EL (cell line): Measurements from ENCODE around the gene PURB.
A peak's percentile ranks its signal among the peaks of the same experiment; 100 is the strongest.
"Not testable (repeated sequence)": the region's sequence is repeated elsewhere in the genome, so short reads cannot be mapped to it uniquely, and the experiment has no call there.

Experiments used
- DNase-seq: peaks from one replicate; pipeline ENCODE4 v3.0.0-alpha.2; 2016

The PURB gene

DNA sequence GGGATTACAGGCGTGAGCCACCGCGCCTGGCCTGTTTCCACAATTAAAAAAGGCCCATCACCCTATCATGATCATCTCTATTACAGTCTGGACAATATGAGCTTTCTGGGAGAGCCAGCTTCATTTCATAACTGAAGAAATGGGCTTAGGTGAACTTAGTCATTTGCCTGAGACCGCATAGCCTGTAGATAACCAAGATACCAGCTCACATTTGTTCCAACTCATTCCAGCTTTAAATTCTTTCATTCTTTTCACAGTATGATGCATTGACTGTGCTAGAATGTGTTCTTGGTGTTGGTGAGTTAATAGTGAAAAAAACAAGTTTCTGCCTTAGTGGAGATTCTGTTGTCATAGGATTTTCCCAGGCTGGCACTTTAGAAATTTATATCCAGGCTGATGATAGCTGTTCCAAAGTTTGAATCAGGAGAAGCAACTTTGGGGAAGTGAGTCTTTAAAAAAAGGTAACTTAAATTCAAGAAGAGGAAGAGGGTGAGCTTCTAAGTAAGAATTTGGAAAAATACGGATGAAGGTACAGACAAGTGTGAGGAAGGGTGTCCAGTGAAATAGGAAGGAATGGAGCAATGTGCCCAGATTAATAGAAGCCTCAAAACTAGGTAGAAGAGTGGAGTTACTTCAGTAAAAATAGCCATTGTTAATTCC lies 35.3 kb downstream of the PURB start:
- DNase-seq = peak; percentile 26

DNA sequence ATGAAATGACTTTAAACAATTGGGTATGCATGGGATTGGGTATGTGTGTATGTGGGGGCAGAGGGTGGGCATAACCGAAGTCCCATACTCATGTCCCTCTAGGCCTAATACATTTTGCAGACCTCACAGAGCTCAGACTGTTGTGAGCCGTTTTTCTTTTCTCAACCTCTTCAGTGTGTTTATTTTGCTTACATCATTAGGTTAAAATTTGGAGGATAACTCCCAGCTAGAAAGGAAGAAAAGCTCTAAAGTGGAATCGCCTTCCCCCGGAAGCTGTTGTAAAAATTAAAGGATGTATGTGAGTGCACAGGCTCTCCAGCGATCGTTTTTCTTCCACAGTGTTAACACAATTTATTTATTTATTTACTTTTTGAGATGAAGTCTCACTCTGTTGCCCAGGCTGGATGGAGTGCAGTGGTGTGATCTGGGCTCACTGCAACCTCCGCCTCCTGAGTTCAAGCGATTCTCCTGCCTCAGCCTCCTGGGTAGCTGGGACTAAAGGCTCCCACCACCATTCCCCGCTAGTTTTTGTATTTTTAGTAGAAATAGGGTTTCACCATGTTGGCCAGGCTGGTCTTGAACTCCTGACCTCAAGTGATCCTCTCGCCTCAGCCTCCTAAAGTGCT lies 36.0 kb downstream of the PURB start:
- peak; percentile 33 for DNase-seq

DNA sequence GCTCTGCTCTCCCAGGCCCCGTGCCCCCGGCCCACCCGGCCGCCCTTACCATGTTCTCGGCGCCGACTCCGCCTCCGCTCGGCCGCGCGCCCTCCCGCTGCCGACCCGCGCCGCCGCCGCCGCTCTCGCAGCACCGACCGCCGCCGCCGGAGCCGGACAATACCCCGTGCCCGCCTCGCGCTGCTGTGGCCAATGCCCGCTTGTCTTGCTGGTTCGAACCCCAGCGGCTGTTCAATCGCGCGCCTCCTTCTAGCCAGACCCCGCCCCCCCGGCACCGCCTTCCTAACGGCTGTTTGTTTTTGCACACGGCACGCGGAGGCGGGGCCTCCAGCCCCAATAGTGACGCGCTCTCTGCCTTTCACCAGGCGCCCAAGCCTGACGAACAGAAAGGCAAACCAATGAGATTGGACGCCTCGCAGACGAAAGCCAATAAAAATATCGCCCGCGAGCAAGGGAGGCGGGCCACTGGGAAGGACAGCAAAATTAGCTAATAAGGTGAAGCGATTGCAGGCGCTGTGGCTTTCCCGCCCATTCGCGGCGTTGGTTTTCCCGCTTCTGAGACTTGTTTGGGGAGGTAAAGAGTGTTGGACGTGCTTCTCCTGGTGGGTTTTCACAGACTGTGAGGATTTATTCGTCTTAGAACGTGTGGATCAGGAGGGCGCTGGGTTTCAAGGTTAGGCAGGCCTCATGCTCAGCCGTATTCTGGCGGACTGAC lies 37.3 kb downstream of the PURB start, which contains the start of gene H2AZ2:
Gene H2AZ2 (minus strand): TSS at position 168 of the 715 bp plus-strand sequence. CDS start 116 bp downstream, at position 52.
- DNase-seq = peak; percentile 100

DNA sequence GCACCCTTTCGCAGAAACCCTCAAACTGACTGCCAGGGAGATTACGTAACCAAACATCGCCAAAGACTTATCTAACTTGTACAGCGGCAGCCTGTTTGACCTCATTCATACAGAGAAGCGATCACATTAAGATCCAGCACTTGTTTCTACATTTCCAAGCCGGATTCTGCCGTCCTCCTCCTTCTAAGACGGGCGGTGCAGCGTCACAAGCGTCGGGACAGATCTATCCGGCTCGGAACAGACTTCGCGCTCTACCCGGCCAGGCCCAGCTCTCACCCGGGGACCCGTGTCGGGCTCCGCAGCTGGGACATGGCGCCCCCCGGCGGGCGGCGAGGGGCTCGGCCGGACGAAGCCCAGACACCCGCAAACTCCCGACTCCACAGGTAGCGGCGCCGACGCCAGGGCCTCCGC lies 37.8 kb downstream of the PURB start:
- peak; percentile 86 for DNase-seq

DNA sequence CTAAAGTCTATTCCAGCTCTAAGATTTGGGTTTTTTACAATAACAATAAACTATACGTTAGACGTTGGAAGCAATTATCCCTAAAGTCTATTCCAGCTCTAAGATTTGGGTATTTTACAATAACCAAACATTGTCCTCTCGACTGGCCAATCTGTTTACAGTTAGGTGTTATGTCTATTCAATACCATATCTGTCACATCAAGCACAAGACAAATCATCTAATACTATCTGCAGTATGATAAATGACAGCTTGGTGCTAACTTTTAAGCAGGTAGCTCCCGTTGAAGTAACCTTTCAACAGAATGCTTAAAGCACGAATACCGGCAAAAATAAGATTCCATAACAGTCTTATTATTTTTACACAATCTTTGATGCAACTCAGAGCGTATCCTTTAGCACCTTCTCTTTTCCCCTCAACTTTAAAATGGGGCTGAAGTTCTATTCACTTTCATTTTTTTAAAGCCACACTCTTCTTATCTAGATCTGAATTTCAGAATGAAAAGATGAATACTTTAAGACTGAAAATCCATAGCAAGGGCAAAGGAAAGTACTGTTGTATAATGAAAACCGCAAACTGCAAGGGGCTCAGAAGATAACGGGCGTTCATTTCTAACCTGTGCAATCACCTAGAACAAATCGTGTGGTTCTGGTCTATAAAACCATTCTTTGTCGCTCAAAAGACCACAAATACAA lies 38.4 kb downstream of the PURB start:
- DNase-seq = no peak

DNA sequence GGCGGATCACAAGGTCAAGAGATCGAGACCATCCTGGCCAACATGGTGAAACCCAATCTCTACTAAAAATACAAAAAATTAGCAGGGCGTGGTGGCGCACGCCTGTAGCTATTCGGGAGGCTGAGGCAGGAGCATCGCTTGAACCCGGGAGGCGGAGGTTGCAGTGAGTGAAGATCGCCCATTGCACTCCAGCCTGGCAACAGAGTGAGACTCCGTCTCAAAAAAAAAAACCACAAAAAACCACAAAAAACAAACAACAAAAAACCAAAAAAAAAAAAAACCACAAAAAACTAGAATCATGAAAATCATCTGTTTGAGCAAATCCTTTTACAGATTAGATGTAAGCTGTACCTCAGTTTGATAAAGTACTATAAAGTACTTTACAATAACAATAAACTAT lies 38.9 kb downstream of the PURB start:
- not testable (repeated sequence) for DNase-seq

DNA sequence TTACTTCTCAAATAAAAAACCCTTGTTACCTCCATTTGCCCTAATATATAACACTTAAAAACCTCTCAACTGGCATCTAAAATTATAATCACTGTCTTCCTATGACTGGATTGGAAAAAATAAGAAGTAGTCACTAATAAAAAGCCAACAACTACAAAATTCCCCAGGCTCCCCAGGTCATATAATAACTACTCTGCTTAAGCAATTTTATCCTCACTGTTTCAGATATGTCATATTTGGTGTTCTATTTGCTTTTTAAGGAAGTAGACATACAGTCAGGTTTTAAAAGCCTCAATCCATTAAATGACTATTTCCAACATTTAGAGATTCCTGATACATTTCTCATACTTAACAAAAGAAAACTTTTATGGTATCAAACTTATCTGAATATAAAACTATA lies 39.9 kb downstream of the PURB start:
- DNase-seq = no peak

DNA sequence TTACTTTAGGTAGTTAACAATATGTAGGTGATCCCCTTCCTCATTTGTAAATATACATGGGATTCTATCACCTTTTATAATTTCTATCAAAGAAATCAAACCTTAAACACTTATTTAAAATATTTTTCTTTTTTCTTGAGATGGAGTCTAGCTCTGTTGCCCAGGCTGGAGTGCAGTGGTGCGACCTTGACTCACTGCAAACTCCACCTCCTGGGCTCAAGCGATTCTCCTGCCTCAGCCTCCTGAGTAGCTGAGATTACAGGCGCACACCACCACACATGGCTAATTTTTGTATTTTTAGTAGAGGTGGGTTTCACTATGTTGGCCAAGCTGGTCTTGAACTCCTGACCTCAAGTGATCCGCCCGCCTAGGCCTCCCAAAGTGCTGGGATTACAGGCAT lies 41.9 kb downstream of the PURB start:
- DNase-seq = not testable (repeated sequence)

DNA sequence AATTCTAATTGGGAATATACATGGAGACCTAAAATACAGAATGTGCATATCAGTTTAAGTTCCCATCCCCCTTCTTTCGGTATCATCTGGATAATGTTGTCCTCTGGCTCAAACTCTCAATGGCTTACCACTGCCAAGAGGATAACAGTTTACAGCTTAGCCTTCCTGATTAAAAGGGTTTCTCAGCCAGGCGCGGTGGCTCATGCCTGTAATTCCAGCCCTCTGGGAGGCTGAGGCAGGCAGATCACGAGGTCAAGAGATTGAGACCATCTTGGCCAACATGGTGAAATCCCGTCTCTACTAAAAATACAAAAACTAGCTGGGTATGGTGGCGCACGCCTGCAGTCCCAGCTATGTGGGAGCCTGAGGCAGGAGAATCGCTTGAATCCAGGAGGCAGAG lies 42.7 kb downstream of the PURB start:
- DNase-seq = not testable (repeated sequence)

DNA sequence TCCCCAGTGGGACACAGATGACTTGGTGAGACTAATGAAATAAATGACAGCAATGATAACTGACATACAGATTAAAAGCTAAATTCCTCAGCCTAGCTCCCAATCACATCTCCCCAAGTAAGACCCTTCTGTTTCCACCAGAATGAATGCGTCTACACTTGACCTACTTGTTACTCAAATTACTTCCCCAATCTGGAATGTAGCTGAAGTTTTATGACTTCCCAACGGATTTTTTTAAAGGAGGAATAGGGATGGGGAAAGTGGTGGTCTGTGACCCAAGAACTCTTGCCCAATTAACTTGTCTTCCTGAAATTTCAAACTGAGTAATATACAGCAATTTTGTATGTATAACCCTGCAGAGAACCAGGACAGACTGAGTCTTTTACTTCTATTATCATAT lies 46.6 kb downstream of the PURB start:
- DNase-seq = no peak

DNA sequence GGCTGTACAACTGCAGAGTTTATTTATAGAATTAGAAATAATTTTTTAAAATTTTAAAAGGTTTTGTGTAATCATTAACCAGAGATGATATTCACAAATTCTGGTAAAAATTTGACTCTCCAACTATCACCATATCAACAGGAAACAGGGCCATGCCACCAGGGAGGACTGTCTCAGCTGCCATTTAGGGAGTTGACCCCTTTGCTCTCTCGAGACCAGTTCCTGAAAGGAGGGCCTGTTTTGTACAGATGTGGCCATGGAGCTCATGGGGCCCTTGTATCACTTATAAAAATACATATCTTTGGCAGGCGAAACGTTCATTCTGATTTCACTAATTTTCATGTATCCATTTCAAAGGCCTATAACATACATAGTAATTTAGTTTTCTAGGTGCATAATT lies 57.8 kb downstream of the PURB start:
- DNase-seq = no peak
